Stomach (tissue), 9 donors: ENCODE results near the gene WNT6. TPM values are rescaled to one million over a fixed set of nuclear protein-coding genes. Genes with fewer than 3 reads are reported as not detected.

ENCODE experiments used
- DNase-seq, 2 donors: peaks; one replicate each; pipeline versions ENCODE4 v3.0.0 to v3.0.0-alpha.2; 2013 to 2019
- H3K27ac ChIP-seq, 5 donors: fragments of 200-600 bp in 4 of 5; sonication (generic) in 4 of 5; one replicate each; pipeline ENCODE4 v1.5.1; 2013 to 2019; ENCODE audit warnings: mild to moderate bottlenecking in 1 of 5, moderate library complexity in 1 of 5
- H3K27me3 ChIP-seq, 3 donors: fragments of 200-600 bp; sonication (generic); one replicate each; pipeline ENCODE4 v1.5.1; 2017 to 2019; ENCODE audit warnings: mixed run types in 1 of 3
- H3K36me3 ChIP-seq, 4 donors: fragments of 200-600 bp; sonication (generic); 1 replicate in 3 of 4; 2 replicates in 1 of 4; pipeline ENCODE4 v1.5.1; 2016 to 2019
- H3K4me1 ChIP-seq, 4 donors: fragments of 200-600 bp; sonication (generic); one replicate each; pipeline ENCODE4 v1.5.1; 2016 to 2019
- H3K4me3 ChIP-seq, 4 donors: fragments of 200-600 bp; sonication (generic) in 3 of 4; one replicate each; pipeline ENCODE4 v1.5.1; 2016 to 2019; ENCODE audit warnings: mild to moderate bottlenecking in 1 of 4
- H3K9me3 ChIP-seq, 4 donors: fragments of 200-600 bp; sonication (generic); one replicate each; pipeline ENCODE4 v1.5.1; 2016 to 2019
- CTCF ChIP-seq, 7 experiments: fragments of 450-650 bp in 4 of 7; fragments of 200-600 bp in 3 of 7; sonication (generic) in 3 of 7; IDR thresholded peaks; one replicate each; pipeline ENCODE4 v1.5.1; 2016 to 2019; ENCODE audit warnings: antibody characterized with exemption in 7 of 7, control low read depth in 2 of 7, mild to moderate bottlenecking in 1 of 7
- EP300 ChIP-seq: sonication (generic); formaldehyde crosslinking; IDR thresholded peaks from one replicate; pipeline ENCODE4 v1.6.1; 2017; ENCODE audit warnings: antibody characterized with exemption
- POLR2A ChIP-seq, 4 donors: fragments of 450-650 bp; IDR thresholded peaks; one replicate each; pipeline ENCODE4 v1.6.1; 2016; ENCODE audit warnings: antibody characterized with exemption in 4 of 4, control low read depth in 2 of 4, mild to moderate bottlenecking in 1 of 4, moderate library complexity in 1 of 4
- POLR2AphosphoS5 ChIP-seq, 3 donors: sonication (generic); formaldehyde crosslinking; IDR thresholded peaks; one replicate each; pipeline ENCODE4 v1.6.1; 2016; ENCODE audit warnings: antibody characterized with exemption in 3 of 3
- WGBS, 5 donors: extraction: QIAGEN DNeasy Blood & Tissue Kit in 3 of 5; methylation state at CpG; one replicate each; pipeline versions ENCODE4 v1.1.5 to v1.1.7; 2013 to 2018; 5-methylcytosine and 5-hydroxymethylcytosine counted together
- intact Hi-C: fragments of 100-400 bp; cut with DNase I; formaldehyde crosslinking; loops from one replicate; pipeline ENCODE4 v1.15.1; 2023; ENCODE audit warnings: low total_unique reads
- polyA plus RNA-seq, 3 donors: library from polyadenylated mRNA; stranded (reverse); fragments of 200-250 nt; gene quantifications; one replicate each; pipeline ENCODE4 v1.2.3, GENCODE V29; 2013
- total RNA-seq, 5 donors: library from RNA; depleted of rRNA; stranded (reverse); fragments of >200 nt; gene quantifications; one replicate each; pipeline versions ENCODE4 v1.1.0 to v1.2.3, GENCODE V29; 2014 to 2016
- donor health status: healthy with polysubstance abuse.
- donor health status: Bipolar disorder and iron deficiency.
- donor health status: healthy.

WNT6 gene
- total and polyA plus RNA-seq, 8 donors, result 0.25 to 3.3 (median 1.8) TPM; not detected in 3

- TF ChIP-seq POLR2A (IDR thresholded peaks at IDR 0.05) (no peak), EP300 (no peak), POLR2AphosphoS5 (IDR thresholded peaks at IDR 0.05) (no peak), CTCF (IDR thresholded peaks at IDR 0.05) (no peak)
- Histone ChIP-seq H3K4me1 (peaks cover 15 to 33% (median 29%) of the 10 kb centered on the region in 4 donors), H3K27me3 (peaks cover 36 to 100% (median 51%) of the 10 kb centered on the region in 3 donors), H3K4me3 (peak overlapping the region; percentile 9 to 52 (median 25)), H3K27ac (no peak overlapping the region), H3K9me3 (no peaks in the 10 kb centered on the region), H3K36me3 (no peaks in the 10 kb centered on the region)
- intact Hi-C loops, result no loop called here
- WGBS, 5 donors, result 2 to 12% (median 7%) methylated on average over 12 to 18 of the region's 18 CpGs
- peak in 1 of 2 donors; percentile 27 for DNase-seq
These were observed 11.4 kb downstream of the WNT6 start for GRCh38 chr2:218870984-218871344.

GRCh38 chr2:218871345-218872302 lies 12.0 kb downstream of the WNT6 start:
- H3K9me3 ChIP-seq, result no peaks in the 10 kb centered on the region
- peaks cover 36 to 100% (median 50%) of the 10 kb centered on the region in 3 donors for H3K27me3 ChIP-seq
- intact Hi-C loops, result no loop called here
- DNase-seq, result peak in 1 of 2 donors; percentile 32
- WGBS, 5 donors, result 4 to 18% (median 6%) methylated on average over 31 to 60 of the region's 60 CpGs
- peak overlapping the region; percentile 9 to 52 (median 25) for H3K4me3 ChIP-seq
- H3K36me3 ChIP-seq, result no peaks in the 10 kb centered on the region
- no peak overlapping the region for H3K27ac ChIP-seq
- H3K4me1 ChIP-seq, result peaks cover 15 to 33% (median 29%) of the 10 kb centered on the region in 4 donors
- TF ChIP-seq POLR2A (IDR thresholded peaks at IDR 0.05), result no peak
- no peak for TF ChIP-seq POLR2AphosphoS5 (IDR thresholded peaks at IDR 0.05)
- TF ChIP-seq EP300, result no peak
- no peak for TF ChIP-seq CTCF (IDR thresholded peaks at IDR 0.05)

GRCh38 chr2:218872645-218873358 lies 13.2 kb downstream of the WNT6 start:
- Histone ChIP-seq H3K4me3 (peak overlapping the region in 1 of 4 donors; percentile 30), H3K36me3 (no peaks in the 10 kb centered on the region)
- intact Hi-C loops, result no loop called here

More at GRCh38 chr2:218872645-218873358, 13.2 kb downstream of the WNT6 start:
- DNase-seq, result no peak
- 15 to 17% (median 16%) methylated on average over 14 to 22 of the region's 22 CpGs for WGBS, 5 donors
- Histone ChIP-seq H3K4me1 (peaks cover 15 to 33% (median 29%) of the 10 kb centered on the region in 4 donors), H3K27ac (no peak overlapping the region), H3K9me3 (no peaks in the 10 kb centered on the region), H3K27me3 (peaks cover 36 to 100% (median 55%) of the 10 kb centered on the region in 3 donors)
- TF ChIP-seq CTCF (IDR thresholded peaks at IDR 0.05) (no peak), POLR2A (IDR thresholded peaks at IDR 0.05) (no peak), POLR2AphosphoS5 (IDR thresholded peaks at IDR 0.05) (no peak), EP300 (no peak)
